ENCODE data around the gene BICDL2. TPM values are rescaled to one million over a fixed set of nuclear protein-coding genes. Genes with fewer than 3 reads are reported as not detected.
A peak's percentile ranks its signal among the peaks of the same experiment; 100 is the strongest.

BICDL2 gene
- total RNA-seq, 1 donor from 2014 or later: not detected

DNA sequence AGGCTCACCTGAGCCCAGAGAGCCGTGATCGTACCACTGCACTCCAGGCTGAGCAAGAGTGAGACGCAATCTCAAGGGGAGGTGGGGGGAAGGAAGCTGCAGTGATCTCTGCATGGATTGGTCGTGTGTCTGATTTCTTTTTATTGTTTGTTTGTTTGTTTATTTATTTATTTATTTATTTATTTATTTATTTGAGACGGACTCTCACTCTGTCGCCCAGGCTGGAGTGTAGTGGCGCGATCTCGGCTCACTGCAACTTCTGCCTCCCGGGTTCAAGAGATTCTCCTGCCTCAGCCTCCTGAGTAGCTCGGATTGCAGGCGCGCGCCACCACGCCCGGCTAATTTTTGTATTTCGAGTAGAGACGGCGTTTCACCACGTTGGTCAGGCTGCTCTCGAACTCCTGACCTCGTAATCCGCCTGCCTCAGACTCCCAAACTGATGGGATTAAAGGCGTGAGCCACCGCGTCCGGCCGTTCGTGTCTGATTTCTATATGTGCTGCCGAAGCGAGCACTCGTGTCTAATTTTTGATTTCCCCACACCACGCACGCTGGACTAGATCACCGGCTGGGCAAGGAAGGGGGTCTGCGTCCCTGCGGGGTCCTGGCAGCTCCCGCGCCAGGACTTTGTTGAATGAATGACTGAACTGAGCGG, 17.0 kb downstream of the BICDL2 start:
- intact Hi-C loops (cut with DNase I): no loop called here
- DNase-seq (no peak), ATAC-seq (ENCODE audit: poor library complexity) (no peak)

DNA sequence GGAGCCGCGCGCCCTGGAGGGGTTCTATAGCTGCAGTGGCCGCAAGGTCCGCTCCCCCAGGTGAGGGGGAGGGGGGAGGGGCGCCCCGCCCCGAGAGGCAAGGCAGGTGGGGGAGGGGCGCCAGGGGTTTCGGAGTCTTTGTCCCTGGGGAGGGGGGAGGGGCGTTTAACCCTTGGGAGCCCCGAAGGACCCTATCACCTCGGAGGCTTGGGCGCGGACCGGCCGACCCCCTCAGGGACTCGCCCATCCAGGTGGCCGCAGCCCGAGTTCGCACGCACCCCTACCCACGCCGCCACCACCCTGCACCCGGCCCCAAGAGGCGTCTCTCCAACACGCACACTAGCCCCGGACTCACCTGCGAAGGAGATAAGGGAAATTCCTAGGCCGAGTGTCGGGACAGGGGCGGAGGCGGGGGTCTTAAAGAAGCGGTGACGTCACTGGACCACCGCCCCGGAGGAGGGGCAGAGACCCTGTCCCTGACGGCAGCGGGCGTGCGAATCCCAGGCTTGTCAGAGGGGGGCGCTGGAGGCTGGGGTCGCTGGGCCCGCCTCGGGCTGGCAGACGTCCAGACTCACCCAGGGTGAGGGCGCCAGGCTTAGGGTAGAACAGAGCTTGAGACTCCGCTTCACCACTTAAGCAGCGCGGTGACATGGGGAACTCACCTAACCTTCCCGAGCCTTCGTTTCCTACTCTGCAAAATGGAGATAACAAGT, 18.8 kb downstream of the BICDL2 start, which contains the start of gene CLDN6:
TSS of gene CLDN6 (minus strand) at position 390 of the 713 bp plus-strand sequence. CDS start 2,162 bp downstream, outside the sequence.
- intact Hi-C loops (cut with DNase I): no loop called here

DNA sequence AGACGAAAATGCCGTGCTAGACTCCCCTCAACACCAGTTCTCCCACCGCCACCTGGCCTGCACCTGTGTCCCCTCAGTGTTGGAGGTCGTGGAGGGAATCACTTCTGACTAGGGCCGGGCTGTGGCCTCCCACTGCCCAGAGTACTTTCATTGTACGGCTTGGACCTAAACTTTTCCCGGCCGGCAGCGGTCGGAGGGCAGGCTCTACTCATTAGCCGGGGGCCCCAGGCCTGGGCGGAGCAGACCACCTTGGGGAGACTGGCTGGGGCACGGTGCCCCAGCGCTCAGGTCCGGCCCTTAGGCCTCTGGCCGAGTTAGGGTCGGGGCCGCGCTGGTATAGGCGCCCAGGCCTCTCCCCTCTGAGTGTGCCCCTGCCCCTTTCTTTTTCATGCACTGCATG, 19.4 kb downstream of the BICDL2 start:
- ATAC-seq (ENCODE audit: poor library complexity) (no peak), DNase-seq (no peak)
- intact Hi-C loops (cut with DNase I): no loop called here

More for the DNA sequence above, 18.8 kb downstream of the BICDL2 start, which contains the start of gene CLDN6:
- DNase-seq (no peak), ATAC-seq (ENCODE audit: poor library complexity) (no peak)

DNA sequence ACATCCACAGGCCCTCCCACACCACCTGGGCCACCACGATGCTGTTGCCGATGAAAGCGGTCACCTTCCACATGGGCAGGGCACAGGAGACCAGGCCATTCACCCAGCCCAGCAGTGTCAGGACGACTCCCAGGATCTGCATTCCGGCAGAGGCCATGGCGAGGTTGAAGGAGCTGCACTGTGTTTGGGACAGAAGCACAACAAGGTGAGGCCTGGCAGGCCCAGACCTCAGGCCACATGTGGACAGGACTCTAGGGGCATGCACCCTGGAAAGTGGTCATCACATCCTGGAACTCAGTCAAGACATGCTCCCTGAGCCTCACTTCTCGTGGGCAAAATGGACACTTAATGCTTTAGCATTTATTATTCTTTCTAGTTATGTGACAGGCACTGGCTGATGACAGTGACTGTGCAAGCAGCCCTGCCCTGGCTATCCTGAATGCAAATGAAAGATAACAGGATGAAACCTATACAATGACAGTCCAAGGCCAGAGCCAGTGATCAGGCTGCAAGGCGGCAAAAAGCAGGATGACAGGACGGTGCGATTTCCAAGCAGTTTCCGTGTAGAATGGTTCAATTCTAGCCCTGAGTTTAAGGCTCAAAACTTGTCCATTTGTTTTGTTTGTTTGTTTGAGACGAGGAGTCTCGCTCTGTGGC, 20.8 kb downstream of the BICDL2 start:
- ATAC-seq (ENCODE audit: poor library complexity): no peak
- no peak for DNase-seq
- intact Hi-C loops (cut with DNase I): no loop called here

DNA sequence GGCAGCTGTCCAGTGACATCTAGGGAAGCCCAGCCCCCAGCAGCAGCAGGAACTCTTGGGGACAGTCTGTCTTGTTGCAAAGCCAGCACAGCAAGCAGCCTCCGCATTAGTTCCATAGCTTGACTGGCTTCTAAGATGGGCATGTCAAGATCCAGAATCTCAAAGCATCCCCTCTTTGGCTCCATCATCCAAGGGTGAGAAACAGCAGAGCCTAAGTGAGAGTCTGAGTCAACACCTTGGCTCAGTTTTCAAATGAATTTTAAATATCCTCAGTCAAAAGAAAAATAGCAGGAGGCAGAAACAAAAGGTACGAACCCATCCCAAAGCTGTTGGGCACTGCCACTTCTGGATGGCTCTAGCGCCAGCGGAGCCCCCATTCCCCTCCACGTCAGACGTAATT, 21.8 kb downstream of the BICDL2 start:
- intact Hi-C loops (cut with DNase I): no loop called here
- ATAC-seq (ENCODE audit: poor library complexity): no peak
- DNase-seq: no peak

DNA sequence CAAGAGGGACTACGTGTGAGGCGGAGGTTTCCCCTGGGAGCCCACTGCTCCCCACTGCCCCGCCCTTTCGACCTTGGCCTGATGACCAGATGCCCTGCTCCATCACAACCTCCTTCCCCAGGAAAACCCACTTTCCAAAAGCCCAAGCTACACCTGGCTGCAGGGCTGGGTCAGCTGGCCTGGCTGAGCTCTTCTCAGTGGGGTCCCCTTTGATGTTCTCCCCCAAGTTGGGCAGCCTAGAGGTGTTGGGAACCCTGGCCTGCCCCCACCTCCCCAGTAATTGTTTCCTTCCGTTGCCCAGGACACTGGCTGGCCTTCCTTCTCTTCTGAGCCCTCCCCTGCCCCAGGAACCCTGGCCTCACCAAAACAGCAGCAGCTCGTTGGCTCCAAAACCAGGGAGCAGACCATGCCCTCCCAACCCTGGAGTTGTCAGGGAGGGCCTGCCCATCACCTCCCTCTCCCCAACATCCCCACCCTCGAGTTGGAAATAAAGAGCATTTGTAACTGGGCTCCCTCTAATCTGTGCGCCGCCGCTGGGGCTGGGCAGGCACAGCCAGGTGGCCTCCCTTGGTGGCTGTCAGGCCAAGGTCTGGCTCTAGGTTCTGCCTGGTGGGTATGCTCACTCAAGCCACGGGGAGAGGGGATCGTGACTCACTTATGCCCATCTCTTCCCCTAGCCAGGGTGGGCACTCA, 22.6 kb downstream of the BICDL2 start:
- intact Hi-C loops (cut with DNase I): no loop called here
- no peak for ATAC-seq (ENCODE audit: poor library complexity)
- no peak for DNase-seq

DNA sequence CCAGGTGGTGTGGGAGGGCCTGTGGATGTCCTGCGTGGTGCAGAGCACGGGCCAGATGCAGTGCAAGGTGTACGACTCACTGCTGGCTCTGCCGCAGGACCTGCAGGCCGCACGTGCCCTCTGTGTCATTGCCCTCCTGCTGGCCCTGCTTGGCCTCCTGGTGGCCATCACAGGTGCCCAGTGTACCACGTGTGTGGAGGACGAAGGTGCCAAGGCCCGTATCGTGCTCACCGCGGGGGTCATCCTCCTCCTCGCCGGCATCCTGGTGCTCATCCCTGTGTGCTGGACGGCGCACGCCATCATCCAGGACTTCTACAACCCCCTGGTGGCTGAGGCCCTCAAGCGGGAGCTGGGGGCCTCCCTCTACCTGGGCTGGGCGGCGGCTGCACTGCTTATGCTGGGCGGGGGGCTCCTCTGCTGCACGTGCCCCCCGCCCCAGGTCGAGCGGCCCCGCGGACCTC, 23.2 kb downstream of the BICDL2 start:
- no peak for ATAC-seq (ENCODE audit: poor library complexity)
- intact Hi-C loops (cut with DNase I): no loop called here
- DNase-seq: no peak

DNA sequence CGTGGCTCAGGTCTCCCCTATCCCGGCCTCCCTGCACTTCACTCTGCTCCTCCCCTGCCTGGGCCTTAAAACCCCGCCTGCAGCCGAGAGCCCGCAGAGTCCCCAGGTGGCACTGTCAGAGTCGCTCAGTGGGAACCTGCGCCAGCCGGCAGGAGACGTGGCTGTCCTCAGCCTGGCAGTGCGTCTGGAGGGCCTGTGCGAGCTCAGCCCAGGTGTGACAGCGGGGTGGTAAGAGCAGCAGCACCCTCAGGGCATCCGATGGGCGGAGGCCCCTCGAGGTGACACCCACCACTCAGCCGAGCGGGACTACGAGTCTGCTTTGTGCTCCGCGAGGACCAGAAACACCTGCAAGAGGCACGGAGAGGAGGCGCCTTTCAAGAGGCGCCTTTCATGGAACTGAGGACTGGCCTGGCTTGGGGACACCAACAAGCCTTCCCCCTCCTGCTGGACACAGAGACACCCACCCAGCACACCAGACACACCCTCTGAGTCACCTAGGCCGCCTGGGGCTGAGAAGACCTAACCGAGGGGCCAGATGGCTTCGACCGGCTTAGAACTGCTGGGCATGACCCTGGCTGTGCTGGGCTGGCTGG, 23.8 kb downstream of the BICDL2 start, which contains the start of gene CLDN9:
TSS of gene CLDN9 (plus strand) at position 96 of the 593 bp plus-strand sequence. CDS start at position 536, 440 bp downstream.
- ATAC-seq (ENCODE audit: poor library complexity) (peak; percentile 14), DNase-seq (no peak)
- intact Hi-C loops (cut with DNase I): no loop called here

DNA sequence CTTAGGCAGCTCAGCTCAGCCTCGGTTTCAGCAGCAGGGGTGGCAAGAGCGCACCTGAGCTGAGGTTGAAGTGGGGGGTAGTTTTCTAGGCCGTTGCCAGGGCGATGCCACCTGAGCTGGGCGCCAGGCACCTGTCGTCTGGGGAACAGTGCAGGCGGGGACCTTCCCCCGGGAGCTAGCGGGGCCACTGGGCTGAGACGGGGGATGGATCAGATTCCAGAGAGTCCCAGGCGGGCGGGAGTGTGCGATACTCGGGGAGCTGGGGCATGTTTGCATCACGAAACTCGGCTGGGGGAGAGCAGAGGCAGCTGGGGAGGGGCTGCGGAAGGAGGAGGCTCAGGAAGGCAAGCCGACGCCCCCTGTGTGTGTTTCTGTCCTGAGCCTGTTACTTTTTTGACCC, 24.5 kb downstream of the BICDL2 start:
- DNase-seq (no peak), ATAC-seq (ENCODE audit: poor library complexity) (no peak)
- intact Hi-C loops (cut with DNase I): no loop called here

DNA sequence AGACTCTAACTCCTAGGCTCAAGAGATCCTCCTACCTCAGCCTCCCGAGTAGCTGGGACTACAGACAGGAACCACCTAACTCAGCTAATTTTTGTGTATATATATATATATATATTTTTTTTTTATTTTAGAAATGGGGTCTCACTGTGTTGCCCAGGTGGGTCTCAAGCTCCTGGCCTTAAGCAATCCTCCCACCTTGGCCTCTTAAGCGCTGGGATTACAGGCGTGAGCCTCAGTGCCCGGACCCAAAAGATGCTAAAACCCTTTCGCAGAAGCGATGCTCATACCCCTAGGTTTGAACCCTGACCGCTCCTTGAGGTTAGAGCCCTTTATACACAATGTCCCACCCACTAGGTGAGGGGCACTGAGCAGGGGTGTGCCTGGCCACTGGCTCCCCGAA, 26.2 kb downstream of the BICDL2 start:
- ATAC-seq (ENCODE audit: poor library complexity) (no peak), DNase-seq (no peak)
- intact Hi-C loops (cut with DNase I): no loop called here

DNA sequence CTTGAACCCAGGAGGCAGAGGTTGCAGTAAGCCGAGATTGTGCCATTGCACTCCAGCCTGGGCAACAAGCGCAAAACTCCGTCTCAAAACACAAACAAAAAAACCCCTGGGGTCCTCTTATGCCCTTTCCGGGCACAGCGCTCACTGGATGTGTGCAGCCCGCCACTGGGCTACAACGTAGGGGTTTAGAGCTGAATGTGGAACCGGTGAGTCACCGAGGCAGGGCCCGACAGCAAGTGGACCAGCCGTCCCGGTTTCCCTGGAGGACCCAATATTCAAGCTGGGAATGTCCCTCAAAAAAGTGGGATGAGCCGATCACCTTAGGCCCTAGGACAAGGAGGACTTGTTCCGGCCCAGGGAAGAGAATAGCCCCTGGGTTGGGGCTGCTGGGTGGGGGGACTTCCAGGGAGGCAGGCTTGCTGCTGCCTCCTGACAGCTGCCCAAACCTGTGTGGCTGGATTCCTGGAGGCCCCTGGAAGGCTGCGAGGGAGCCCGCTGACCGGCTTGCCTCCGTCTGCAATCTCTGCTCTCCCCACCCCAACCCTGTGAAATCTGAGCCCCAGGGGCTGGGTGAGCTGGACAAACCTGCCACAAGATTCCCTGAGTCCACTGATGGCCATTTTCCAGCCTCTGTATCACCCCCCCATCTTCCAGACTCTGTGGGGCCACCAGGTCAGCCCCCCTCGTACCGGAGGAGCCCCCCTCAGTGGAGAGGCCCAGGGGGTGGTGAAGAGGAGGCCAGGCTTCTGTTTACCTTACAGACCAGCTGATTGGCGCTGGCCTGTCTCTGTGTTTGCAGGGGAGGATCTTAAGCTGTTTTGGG, 27.0 kb downstream of the BICDL2 start:
- DNase-seq (no peak), ATAC-seq (ENCODE audit: poor library complexity) (no peak)
- intact Hi-C loops (cut with DNase I): no loop called here

DNA sequence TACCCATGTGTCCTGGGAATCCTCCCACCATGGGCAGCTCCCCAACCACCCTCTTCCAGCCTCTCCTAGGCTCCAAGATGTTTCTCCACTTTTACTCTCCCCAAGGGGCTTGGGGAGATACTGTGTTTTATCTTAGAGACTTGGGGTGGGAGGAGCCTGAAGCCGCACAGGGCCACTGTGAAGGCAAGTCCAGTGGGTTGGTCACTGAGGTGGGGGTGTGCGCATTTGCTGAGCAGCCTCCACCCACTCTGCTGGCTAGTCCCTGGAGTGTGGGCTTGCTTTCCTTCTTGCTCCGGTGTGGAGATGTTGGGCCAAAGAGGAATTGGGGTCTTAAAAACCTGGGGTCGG, 28.1 kb downstream of the BICDL2 start:
- DNase-seq: no peak
- intact Hi-C loops (cut with DNase I): no loop called here
- ATAC-seq (ENCODE audit: poor library complexity): no peak

DNA sequence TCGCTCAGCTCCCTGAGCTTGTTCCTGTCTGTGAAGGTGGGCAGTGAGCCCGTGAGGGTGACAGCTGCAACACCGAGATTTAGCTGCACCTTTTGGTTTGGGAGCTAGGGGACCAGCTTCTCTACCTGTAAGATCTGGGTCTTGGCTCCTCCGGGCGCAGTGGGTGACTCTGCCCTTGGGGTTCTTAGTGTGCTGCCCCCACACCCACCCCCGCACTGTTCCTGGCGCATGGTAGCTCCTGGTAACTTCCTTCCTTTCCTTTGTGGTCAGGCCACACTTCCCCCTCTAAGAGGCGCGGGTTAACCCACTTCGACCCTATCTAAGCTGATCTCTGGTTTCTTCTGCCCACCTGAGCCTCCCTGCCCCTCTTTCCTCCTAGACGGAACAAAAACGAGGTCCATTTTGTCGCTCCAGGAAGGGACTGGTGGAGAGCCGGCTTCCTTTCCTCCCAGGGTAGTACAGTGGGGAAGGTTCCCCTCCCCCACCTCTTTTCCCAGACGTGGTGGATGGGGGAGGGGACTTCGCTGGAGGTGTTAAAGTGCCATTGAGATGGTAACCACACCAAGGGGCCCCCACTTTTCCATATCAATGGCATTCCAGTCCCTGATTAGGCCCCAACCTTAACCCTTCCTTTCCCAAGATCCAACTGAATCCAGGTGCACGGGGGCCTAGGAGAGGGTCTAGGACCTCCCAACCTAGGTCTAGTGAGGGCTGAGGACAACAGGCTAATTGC, 28.6 kb downstream of the BICDL2 start:
- intact Hi-C loops (cut with DNase I): no loop called here
- DNase-seq (no peak), ATAC-seq (ENCODE audit: poor library complexity) (no peak)

DNA sequence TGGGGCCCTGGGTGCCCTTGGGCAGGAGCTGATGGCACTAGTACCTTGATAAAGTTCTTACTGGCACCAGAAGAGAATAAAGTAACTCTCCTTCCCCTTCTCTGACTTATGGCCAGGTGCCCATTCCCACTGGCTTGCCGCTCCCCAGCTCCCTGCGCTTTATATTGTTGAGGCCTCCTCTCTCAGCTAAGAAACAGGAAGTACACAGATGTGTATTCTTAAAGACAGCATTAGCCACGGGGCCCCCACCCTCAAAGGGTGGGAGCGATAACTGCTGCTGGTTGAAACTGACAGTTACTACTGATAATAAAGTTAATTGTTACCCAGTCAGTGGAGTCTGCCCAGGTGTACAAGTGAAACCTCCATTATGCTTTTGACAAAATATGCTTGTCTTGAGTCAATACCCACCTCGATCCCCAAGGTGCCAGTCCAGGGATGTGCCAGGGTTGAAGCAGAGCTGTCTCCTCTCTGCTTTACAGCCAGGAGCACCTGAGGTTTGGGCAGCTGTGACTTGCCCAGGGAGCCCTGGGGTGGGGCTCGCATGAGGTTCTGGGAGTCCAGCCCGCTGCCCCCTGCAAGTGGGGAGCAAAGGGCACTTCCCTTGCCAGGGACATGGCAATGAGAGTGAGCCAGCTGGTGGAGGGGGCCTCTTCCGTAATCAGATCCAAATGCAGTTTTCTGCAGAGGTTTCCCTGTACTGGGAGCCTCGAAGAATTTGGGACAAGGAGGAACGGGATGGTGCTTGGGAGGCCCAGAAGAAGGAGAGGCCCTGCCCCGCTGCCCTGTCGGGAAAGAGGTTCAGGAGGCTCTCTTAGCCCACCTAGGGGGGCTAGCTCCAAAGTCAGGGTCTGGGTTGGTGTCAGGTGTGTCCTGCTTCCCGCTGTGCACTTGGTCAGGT, 29.4 kb downstream of the BICDL2 start:
- intact Hi-C loops (cut with DNase I): no loop called here
- ATAC-seq (ENCODE audit: poor library complexity): no peak

DNA sequence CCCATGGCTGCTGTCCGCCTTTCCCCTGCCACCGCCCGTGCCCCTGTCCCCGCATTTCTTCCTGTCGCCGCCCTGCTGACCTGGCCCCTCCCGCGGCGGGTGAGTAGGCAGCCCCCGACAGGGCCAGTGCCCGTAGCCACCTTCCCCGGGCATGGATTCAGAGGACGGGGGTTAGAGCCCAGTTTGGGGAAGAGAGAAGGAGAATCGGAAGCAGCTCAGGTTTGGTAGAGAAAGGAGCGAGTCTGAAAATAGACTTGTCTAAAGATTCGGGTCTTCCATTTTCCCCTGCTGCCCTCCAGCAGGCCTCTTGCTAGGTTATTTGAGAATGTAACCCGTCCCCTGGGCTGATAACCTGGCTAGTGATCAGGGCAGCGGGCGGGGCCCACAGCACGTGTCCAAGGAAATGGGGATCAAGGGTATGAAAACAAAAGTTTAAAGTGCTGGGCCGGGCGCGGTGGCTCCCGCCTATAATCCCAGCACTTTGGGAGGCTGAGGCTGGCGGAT, 31.9 kb downstream of the BICDL2 start:
- no peak for DNase-seq
- no peak for ATAC-seq (ENCODE audit: poor library complexity)
- intact Hi-C loops (cut with DNase I): no loop called here

More for the DNA sequence above, 29.4 kb downstream of the BICDL2 start:
- DNase-seq: no peak

DNA sequence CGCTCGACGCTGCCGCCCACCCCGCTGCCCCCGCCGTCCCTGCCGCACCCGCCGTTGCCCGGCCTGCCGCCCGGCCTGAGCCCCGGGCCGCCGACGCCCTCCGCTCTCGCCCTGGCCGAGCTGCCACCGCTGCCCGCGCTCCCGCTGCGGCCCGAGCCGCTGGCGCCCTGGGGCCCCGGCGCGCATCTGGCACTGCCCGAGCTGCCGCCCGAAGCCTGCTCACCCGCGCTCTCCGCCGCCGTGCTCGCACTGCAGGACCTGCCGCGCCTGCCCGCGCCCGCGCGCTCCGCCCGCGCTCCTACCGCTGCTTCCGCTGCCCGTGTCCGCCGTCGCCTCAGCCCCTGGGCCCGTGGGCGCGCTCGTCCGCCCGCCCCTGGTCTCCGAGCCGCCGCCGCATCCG, 32.4 kb downstream of the BICDL2 start:
- no peak for ATAC-seq (ENCODE audit: poor library complexity)
- intact Hi-C loops (cut with DNase I): no loop called here
- DNase-seq: no peak

Data from Right ventricle myocardium superior (tissue), 1 donor.